Non-pigmented ciliary epithelial cell (primary cell): Measurements from ENCODE around the gene PLD6.
"Not testable (repeated sequence)": the region's sequence is repeated elsewhere in the genome, so short reads cannot be mapped to it uniquely, and the experiment has no call there.

ENCODE experiments used
- DNase-seq: peaks from one replicate; pipeline ENCODE4 v3.0.0-alpha.2; 2010; ENCODE audit warnings: low read depth

PLD6 gene

GRCh38 chr17:17206124-17206912 is at the start of gene PLD6:
Gene PLD6, minus strand, starts transcription at chr17:17206333. Its CDS starts 47 bp downstream, at chr17:17206286.
- DNase-seq = peak; percentile 10

- not testable (repeated sequence) for DNase-seq
Measured at GRCh38 chr17:17255689-17256088, 49.6 kb upstream of the PLD6 start.

- no peak for DNase-seq
Measured at GRCh38 chr17:17254036-17254435, 47.9 kb upstream of the PLD6 start.

GRCh38 chr17:17253406-17253805 is 47.3 kb upstream of the PLD6 start:
- DNase-seq = no peak

GRCh38 chr17:17252149-17252661 is 46.1 kb upstream of the PLD6 start:
- no peak for DNase-seq

- DNase-seq = no peak
Measured at GRCh38 chr17:17246879-17247278, 40.7 kb upstream of the PLD6 start.

GRCh38 chr17:17243163-17243562 is 37.0 kb upstream of the PLD6 start:
- no peak for DNase-seq

- DNase-seq = no peak
Measured at GRCh38 chr17:17242246-17242645, 36.1 kb upstream of the PLD6 start.

- DNase-seq = no peak
Measured at GRCh38 chr17:17241656-17242055, 35.5 kb upstream of the PLD6 start.

- DNase-seq = no peak
Measured at GRCh38 chr17:17239832-17240231, 33.7 kb upstream of the PLD6 start.

GRCh38 chr17:17237026-17237799 is 31.1 kb upstream of the PLD6 start, which contains the start of gene FLCN:
Gene FLCN, minus strand, starts transcription at chr17:17237168. Its CDS starts 9,031 bp downstream, at chr17:17228137.
- peak; percentile 54 for DNase-seq

- DNase-seq = no peak
Measured at GRCh38 chr17:17236295-17237025, 30.3 kb upstream of the PLD6 start.

- peak; percentile 32 for DNase-seq
Measured at GRCh38 chr17:17235212-17236174, 29.4 kb upstream of the PLD6 start.

- DNase-seq = no peak
Measured at GRCh38 chr17:17232303-17232621, 26.1 kb upstream of the PLD6 start.

- no peak for DNase-seq
Measured at GRCh38 chr17:17231621-17232302, 25.6 kb upstream of the PLD6 start.

GRCh38 chr17:17229416-17230384 is 23.6 kb upstream of the PLD6 start:
- DNase-seq = no peak

GRCh38 chr17:17228521-17229279 is 22.6 kb upstream of the PLD6 start:
- no peak for DNase-seq
